TTC549 (cell line): ENCODE data around the gene SHANK2.

Source experiments
- FAIRE-seq: peaks from 2 replicates; lab custom pipeline; 2012; peaks lifted over from hg19 to GRCh38; lab: Jason Lieb, UNC

SHANK2 gene

DNA sequence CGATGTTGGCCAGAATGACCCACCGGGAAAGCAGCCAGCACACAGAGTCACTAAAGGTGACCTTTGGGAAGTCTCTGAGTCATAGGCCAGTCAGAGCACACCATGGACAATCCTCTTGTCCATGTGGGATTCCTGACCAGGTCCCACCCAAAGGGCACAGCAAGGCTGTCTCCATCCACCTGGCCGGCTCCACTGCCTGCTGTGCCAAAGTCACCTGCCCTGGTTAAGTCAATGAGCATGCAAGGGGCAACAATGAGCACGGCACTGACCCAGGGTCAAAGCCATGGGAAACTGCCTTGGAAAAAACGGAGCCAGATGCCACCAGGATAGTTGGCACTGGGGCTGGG lies 49.8 kb downstream of the SHANK2 start:
- no peak for FAIRE-seq
